GM21423 (cell line): ENCODE measurements around the gene LARGE1.

Experiments
- ATAC-seq: cut with Tn5 transposase; IDR thresholded peaks from one replicate; pipeline ENCODE4 v1.9.1; 2021; ENCODE audit warnings: mild to moderate bottlenecking, moderate library complexity; ENCODE audit not compliant: unreplicated experiment

Gene LARGE1

DNA sequence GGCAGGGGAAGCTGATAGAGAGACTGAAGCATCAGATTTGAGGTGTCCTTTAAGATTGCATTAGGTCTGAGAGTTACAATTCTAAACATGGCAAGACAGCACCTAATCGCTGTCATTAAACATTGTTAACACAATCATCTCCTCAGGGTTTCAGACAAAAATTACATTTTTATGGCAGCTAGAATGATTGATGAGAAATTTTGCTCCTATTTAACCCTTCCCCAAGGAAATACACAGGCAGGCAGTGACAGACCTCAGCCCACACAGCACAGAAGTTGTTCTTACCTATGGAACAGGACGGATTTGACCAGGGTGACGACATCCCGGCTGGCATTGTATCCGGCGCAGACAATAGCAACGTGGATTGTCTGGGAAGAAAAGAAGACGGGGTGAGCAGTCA is 294.3 kb downstream of the LARGE1 start:
- no peak for ATAC-seq

DNA sequence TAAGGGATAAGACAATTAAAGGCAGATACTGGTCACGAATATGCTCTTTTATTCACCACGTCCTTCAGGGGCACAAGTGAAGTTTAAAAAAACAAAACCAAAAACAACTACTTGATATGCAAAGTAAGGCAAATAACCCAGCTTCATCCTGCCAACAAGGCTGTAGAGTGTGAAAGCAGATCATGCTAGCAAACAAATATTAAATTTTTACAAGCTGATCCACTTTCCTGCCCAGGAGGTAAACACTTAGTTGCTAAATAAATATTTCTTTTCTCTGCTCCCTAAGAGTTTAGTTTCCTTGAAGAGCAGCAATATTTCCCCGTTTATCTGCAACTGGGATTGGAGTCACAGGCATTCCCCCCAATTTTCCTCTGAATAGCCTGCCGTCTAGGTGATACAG is 300.2 kb downstream of the LARGE1 start:
- ATAC-seq: no peak

DNA sequence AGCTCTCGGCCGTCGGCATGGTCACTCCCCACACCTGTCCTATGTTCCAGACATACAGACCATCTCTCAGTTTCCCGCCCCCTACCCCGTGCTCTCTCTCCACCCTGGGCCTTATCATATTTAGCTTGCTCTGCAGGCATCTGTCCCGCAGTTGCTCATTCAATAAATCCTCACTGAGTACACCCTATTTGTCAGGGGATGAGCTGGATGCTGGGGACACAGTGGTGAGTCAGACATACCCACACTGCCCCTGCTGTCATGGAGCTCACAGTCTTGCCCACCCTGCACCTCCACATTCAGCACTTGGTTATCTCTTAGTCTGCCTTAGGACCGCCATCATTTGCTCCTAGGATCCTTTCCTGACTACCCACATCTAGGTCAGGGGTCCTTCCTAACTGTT is 313.8 kb downstream of the LARGE1 start:
- no peak for ATAC-seq

DNA sequence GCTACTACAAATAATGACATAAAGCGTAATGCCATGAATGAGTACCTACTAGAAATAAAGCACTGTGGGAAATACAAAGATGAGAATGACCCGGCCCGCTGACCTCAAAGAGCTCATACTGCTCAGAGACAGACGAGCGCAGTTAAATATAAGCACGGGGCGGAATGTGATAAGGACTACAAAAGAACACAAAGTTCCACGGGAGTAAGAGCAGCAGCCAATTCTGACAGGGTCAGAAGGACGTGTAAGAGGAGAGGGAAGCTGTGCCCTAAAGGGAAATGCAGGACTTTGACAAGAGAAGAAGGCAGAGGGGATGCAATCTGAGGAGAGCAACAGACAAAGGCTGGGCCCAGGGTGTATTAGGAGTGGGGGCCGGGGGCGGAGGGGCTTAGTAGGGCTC is 314.6 kb downstream of the LARGE1 start:
- ATAC-seq: no peak

DNA sequence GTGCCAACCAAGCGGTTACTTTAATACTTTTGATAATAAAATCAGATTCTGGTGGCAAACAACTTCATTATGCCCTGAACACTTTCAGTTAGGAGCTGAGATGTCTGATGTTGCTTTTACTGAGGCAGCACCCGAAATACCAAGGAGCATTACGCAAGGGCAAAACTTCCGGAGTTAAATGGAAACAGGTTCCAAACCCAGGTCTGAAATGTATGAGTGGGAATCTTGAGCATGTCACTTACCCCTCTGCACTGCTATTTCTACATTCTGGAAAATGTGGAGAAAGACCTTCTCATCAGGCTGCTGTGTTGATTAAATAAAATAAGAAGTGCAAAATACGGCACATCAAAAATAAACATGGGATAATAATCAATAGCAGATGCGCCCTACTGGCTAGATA is 315.1 kb downstream of the LARGE1 start:
- no peak for ATAC-seq

DNA sequence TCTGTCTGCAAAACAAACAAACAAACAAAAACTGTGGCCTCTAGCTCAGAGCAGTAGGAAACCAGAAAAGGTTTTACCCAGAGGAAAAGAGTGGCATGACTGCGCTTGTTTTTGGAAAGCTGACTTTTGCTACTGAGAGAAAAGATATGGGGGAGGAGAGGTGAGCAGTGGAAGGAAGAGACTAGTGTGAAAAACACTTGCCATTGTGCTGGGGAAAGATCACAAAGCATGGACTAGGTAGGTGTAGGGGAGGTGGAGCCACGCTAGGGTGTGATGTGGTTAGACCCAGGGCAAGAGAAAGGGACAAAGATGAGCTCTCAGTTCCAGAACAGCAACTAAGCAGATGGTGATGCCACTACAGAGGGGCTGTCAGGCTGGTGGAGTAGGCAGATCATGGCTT is 319.2 kb downstream of the LARGE1 start:
- no peak for ATAC-seq

DNA sequence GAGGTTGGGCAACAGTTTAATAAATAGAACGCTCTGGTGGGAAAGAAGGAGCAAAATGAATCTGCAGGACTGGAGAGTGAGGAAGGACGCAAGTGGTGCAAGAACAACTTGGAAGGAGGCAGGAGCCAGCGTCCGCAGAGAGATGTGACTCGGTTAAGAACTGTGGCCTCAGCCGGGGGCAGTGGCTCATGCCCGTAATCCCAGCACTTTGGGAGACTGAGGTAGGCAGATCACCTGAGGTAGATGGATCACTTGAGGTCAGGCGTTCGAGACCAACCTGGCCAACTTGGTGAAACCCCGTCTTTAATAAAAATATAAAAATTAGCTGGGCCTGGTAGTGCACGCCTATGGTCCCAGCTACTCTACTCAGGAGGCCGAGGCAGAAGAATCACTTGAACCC is 319.7 kb downstream of the LARGE1 start:
- no peak for ATAC-seq

DNA sequence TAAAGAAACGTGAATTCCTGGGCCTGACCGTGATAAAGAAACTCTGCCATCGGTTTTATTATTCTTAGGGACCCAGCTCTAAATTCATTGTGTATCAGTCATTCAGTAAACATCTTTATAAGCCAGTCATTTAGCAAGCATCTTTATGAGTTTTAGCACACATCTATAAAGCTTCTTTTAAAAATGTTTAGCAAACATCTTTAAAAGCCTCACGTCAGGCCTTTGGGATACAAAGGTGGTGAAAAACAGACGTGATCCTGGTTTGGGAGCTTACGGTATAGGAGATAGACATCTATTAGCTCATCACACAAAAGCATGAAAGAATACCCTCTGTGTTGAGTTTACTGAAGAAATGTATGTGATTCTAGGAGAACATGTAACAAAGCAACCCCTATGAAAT is 320.2 kb downstream of the LARGE1 start:
- ATAC-seq: no peak

DNA sequence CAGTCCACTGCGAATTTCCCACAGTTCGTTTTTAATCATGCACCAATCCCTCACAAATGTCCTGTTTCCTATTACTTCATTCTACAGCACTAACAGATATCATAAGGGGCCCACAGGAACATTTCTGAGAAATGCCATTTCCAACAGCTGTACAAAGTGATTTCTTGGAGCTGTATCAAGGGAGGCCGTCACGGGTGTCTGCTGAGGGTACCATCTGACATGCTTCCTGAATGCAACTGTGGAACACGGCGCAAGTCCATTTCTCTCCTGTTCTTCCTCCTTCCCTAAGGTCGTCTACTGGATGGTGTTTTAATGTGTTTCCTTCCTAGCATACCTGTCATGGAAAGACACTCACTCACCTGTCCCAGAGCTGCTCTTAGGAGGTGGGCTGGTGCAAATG is 320.7 kb downstream of the LARGE1 start:
- ATAC-seq: no peak

DNA sequence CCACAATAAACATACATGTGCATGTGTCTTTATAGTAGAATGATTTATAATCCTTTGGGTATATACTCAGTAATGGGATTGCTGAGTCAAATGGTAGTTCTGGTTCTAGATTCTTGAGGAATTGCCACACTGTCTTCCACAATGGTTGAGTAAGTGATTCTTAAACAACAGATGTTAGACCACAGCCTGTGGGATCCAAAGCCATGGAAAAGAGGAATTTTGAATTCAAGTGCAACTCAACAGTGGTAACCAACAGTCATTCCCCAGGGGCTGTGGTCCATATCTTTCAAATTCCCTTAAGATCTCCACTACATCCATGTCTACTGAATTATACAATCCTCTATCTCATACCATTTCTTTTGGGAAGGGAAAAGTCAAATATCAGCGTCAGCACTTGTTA is 321.5 kb downstream of the LARGE1 start:
- ATAC-seq: no peak

DNA sequence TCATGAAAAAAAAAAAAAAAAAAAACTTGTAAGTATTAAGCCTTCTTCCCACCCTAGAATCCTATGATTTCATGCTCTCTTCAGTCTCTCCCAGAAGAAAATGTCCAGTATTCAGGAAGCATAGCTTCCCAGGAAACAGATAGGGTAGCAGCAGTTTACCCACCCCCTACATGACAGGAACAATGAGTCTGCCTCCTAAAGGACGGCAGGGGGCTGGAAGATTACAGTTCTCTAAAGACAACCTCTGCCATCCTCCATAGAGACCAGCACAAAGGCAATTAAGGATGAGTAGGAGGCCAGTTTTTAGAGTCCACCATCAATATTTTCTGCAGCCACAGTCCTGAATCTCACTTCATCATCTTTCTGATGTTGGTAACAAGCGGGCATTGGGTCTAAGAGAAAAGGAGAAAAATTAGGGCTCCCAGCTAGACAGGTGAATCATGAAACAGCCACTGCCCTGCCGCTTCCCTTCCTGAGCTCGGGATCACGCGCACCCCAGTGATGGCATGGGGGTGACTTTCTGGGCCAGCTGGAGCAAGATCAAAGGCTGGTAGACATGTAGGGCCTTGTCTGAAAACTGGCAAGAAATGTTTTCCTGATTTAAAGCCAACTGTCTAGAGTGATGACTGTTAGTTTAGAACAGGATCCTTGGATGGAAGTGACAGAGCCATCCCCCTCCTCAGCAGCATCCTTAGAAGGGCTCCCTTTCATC is 322.8 kb downstream of the LARGE1 start:
- no peak for ATAC-seq

DNA sequence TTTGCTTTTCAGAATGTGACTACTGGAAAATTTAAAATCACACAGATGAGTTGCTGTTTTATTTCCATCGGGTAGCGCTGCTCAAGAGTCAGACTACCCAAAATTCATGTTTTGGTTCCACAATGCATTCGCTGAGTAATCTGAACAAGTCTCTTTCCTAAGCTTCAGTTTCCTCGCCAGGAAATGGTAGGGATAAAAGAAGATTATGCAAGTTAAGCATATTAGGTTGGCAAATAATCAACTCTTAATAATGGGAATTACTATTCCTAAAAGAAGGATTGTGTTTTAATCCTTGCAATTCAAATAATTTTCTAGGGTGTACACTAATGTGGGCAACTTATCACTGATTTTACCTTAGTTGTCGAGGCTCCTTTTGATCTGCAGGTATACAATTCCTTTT is 326.5 kb downstream of the LARGE1 start:
- ATAC-seq: no peak

DNA sequence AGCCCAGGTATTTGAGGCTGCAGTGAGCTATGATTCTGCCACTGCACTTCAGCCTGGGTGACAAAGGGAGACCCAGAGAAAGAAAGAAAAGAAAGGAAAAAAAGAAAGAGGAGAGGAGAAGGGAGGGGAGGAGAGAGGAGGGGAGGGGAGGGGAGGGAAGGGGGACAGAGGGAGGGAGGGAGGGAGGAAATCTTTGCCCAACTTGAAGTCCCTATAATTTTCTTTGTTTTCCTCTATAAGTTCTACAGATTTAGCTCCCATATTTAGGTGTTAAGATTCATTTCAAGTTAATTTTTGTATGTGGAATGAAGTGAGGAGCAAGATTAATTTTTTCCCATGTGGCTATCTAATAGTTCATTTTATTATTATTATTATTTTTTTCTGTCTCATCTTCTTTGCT is 328.3 kb downstream of the LARGE1 start:
- ATAC-seq: no peak

DNA sequence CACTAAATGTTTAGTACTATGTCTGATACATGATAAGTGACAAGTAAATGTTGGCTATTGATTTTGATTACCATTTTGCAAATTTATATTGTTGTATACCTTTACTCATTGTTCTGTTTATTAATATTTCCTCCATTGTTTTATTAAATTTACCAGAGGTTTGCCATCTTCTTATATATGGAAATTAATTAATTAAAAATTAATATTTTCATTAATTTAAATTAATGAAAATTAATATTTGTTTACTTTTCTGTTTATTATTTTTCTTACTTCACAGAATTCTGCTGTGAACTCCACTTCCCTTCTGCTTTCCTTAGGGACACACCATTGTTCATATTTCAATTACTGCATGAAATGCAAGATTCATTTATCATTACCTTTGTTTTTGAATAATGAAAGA is 331.0 kb downstream of the LARGE1 start:
- no peak for ATAC-seq

DNA sequence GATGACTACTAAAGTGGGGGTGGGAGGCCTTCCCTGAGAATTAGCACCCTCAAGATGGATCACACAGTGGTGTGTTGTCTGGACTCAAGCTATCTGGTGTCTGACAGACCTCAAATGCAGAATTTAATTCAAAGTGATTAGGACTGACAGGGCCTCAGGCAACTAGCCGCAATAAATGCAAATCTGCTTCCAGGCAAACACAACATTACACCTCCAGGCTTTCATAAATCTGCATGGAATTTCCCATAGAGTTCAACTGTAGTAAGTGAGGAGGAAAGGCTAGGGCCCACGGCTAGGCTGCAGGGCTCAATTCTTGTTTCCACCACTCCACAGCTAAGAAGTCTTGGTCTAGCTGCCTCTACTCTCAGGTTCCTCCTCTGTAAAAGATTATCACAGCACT is 331.4 kb downstream of the LARGE1 start:
- ATAC-seq: no peak

DNA sequence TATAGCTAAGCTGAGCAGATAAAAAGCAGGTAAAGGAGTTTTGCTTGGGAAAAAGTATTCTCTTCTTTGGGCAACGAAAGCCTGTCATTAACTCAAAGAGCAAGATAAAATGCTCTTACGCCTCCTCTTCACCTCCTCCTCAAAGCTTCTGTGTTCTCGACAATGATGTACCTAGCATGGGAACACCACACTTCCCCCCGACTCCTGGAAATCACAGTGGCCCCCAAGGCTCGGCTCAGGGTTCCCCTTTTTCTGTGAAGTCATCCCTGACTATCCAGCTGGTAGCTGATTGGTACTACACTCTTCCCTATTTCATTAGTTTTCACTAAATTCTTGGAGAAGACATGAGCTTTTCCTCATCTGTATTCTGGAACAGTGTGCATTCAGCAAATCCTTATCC is 336.1 kb downstream of the LARGE1 start:
- ATAC-seq: no peak

DNA sequence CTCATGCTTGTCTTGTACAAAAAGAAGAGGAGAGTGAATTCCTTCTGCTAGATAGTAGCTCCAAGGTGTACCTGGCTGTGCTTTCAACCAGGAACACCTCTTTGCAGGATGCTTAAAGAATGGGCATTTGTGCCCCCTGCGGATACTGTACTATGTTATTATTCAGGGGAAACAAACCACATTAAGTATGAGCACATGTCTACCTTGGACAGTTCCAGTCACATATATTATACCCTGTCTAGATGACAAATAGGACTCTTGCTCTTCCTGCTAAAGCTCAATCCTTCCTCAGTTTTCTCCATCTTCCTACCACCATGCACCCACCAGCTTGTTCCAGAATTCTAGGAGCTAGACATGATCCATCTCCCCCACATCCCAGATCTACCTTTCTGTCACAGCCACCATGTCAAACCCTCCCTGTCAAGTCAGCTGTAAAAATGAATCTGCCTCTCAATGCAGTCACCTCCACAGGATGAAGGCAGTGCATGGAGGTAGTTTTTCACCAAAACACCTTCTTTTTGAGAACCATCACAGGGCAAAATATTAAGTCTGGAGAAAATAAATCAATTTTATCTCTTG is 337.4 kb downstream of the LARGE1 start:
- ATAC-seq: no peak

DNA sequence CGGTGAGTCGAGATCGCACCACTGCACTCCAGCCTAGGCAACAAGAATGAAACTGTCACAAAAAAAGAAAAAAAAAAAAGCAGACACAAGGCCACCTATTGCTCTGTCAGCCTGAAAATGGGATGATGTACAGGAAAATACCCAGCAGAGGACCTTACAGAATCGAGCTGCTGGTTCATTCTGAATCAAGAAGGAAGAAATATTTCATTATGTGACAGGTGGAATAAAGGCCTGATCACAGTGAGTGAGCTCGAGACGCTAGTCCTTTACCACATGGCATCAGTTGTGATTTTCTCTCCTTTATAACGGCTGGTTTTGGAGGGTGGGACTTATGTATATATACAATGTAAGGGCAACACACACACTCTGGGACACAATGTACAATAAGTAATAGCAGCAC is 340.0 kb downstream of the LARGE1 start:
- no peak for ATAC-seq

DNA sequence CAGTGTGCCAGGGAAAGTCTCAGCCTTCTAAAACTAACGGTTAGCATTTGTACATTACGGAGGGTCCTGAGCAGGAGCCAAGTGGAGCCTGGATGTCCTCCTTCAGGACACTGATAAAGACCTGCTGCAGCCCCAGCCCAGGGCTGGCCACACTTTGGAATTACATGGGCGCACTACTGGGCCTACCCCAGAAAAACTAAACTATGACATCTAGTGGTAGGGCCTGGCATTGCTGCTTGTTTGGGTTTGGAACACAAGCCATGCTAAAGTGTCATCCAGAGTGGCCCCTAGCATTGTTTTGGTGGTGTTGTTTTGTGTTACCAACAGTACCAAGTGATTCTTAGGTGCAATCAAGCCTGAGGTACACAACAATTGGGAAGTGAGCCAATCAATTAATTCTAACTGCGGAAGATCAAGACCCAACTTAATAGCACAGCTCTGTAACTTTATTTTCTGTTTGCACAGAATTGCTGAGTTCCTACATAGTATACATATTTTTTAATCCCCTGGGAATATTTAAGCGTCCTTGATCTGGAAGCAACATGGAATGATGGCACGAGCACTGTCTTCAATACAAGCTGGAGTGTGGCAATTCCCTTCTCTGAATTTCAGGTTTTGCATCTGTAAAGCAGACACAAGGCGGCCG is 340.7 kb downstream of the LARGE1 start:
- no peak for ATAC-seq

DNA sequence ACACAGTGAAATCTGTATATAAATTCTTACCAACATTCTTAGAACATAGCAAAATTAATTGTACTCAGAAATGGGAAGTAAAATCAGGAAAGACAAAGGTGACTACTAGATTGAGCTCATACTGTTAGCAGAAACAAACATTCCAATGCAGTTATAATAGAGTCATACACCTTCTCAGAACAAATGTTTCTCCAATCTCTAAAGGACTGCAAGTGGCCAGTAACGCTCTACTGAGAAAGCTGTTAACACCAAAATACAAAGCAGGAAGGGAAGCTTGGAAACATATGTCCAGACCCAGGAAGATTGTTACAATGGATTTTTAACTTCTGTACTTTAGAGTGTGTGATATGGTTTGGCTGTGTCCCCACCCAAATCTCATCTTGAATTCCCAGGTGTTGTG is 341.5 kb downstream of the LARGE1 start:
- no peak for ATAC-seq

DNA sequence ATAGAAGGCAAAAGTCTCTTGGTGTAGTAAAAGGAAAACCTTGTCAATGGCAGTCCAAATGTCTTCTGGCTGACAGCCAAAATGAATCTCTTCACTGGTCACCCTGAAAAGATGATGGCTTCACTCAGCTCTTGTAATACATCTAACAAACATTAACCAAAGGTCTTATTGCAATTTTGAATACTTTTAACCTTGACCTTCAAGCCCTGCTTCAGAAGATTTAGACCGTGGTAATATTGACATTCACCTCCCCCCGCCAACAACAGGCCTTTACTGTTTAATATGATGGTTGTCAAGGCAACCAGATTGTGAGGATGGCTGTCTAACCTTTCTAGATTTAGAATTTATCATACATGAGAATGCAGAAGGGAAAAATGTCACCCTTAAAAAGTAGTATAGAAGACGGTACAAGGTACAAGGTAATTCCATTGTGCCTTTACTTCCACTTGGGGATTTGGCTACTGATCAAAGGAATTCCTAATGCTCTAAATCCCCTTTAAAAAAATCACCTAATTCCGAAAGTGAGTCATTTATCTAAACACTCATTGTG is 342.3 kb downstream of the LARGE1 start:
- no peak for ATAC-seq

DNA sequence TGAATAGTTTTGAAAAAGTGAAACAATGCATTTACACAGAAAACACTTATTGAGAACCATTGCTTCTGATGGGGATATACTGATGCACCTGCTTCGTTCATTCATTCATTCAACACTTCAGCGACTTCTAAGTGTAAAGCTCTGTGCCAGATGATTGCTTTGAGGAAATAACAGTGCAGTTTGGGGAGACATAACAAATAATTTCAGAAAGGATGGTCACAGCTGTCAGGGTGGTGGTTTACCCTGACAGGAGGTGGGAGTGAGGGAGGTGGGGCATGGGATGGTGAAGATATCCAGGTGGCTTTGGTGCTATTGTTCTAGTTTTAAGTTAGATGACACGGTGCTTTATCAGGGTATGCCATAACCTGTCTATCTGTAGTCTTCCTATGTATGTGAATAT is 344.1 kb downstream of the LARGE1 start:
- no peak for ATAC-seq
